GM08714 (cell line): ENCODE data around the gene C2CD2L.
"Not testable (repeated sequence)": the region's sequence is repeated elsewhere in the genome, so short reads cannot be mapped to it uniquely, and the experiment has no call there.

Source experiments
- H3K4me3 ChIP-seq: fragments of 200-500 bp; sonication (Bioruptor generic); 2 replicates; pipeline ENCODE4 v1.5.1; 2014; ENCODE audit warnings: mild to moderate bottlenecking, low read length, inconsistent platforms
- ZNF274 ChIP-seq: IDR thresholded peaks from 2 replicates; pipeline ENCODE4 v1.6.1; 2012; ENCODE audit warnings: mild to moderate bottlenecking, low read depth, low read length

The C2CD2L gene

DNA sequence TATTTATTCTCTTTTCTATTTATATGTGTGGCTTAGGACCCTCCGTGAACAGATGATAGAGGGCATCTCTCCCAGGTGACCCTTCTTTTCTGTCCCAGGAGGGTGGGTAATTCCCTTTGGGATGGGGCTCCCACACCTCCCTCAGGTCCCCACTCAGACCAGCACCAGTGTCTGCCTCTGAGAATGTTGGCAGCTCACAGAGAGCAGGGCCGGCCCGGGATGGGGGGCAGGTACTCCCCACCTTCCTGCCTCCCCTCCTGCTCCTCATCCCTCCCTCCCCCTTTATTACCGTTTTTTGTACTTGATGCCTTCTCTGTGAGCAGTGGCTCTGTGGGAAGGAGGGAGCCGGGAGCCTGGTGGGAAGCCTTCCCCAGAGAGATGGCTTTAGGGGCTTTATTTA, 9.5 kb downstream of the C2CD2L start:
- TF ChIP-seq ZNF274 = no peak
- no peak overlapping the region for H3K4me3 ChIP-seq

DNA sequence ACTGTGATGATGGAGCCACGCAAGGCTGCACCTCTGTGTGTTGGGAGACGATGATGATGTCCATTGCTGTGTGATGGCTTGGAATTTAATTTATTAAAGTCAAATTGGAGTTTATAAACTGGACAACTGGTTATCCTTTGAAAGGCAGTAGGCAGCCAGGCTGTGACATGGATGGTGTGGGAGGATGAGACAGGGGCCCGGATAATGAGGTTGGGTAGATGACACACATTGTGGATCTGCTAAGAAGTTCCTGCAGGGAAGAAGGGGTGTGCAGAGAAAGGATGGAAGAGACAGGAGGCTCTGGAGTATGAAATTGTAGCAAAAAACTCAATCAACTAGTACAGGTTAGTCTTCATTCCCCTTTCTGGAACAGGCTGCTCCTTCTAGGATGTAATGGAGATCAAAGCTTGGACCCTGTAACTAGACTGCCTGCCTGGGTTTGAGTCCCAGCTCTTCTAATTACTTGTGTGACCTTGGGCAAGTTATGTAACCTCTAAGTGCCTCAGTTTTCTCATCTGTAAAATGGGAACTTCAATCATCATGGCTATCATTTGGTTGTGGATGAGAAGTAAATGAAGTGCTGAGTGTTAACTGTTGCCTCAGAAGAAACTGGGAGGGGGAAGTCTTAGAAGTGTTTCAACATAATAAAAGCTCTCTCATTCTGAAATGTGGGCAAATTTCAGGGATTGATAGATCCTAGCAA, 10.0 kb downstream of the C2CD2L start:
- TF ChIP-seq ZNF274 = no peak
- H3K4me3 ChIP-seq = no peak overlapping the region

DNA sequence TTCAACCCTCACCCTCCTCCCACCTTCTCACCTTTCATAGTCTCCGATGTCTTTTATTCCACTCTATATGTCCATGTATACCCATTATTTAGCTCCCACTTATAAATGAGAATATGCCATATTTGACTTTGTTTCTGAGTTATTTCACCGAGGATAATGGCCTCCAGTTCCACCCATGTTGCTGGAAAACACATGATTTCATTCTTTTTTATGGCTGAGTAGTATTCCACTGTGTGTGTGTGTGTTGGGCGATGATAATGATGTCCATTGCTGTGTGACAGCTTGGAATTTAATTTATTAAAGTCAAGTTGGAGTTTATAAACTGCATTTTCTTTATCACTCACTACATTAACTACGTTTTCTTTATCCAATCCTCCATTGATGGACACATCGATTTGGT, 11.1 kb downstream of the C2CD2L start:
- TF ChIP-seq ZNF274 = no peak
- H3K4me3 ChIP-seq = no peak overlapping the region

DNA sequence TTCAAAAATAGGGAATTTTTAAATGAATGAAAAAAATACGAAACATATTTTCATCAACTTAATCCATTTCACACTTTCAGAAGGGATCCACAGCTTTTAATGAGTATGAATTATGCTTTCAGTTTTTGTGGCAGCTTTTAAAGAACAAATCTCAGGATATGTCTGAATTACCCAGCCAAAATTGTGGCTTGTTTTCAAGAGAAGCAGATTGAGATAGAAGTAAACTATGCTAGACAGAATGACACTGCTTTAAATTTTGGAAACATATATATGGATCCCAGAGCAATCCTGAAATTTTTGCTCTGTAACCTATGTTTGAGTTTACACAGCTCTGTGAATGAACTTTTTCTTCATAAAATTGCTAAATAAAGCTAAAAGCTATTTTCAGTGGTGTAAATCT, 11.8 kb downstream of the C2CD2L start:
- no peak for TF ChIP-seq ZNF274

DNA sequence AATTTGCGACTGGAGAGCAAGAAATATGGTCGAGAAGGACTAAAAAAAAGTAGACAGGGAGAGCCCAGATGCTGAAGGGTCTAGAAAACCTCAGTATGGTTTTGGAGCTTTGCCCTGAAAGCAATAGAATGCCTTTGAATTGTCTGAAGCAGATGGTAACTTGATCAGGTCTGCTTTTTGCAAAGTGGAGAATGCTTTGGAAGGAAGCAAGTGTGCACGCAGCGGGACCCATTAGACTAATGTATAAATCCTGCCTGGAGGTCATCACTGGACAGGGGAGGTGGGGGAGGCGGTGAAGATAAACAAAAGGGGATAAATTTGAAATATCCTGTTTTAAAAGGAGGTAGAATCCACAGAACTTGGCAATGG, 13.5 kb downstream of the C2CD2L start:
- no peak for TF ChIP-seq ZNF274
- H3K4me3 ChIP-seq = peak overlapping the region; percentile 56; the same call in 1 of the 2 replicates

More for the DNA sequence above, 11.8 kb downstream of the C2CD2L start:
- H3K4me3 ChIP-seq = no peak overlapping the region

DNA sequence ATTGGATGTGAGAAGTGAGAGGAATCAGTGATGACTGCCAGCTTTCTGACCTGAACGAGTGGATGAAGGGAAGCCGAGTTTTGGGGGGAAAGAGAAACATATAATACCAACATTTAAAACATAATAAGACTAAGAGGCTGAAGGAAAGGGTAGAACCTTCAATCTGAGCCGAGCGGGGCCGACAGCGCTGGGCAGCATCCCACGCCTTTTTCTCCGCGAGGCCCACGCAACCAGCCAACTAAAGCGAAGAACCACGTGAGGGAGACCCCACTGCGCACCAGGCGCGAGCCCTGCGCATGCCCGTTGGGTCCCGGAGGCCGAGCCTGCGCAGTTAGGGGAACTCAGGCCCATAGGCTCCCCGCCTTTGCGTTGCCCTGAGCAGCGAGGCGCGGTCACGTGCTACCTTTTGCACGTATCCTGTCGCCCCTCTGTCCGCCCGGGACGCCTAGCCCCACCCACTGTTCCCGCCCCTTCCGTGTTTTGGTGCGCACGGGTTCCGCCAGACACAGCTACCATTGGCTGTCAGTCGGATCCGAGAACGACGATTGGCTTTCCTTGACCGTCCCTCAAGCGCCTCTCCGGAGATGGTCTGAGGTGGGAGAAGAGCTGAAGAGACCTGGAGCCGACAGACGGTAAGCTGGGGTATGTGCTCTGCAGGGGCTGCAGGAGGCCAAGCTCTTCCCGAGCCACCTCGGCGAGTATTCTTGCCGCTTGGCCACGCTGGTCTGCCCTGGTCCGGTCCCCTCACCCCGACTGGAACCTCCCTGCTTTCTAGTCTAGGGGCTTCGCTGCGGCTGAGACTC, 14.1 kb downstream of the C2CD2L start, which contains the start of gene HINFP:
Gene HINFP, plus strand, starts transcription at position 573 of the 803 bp plus-strand sequence. CDS start 5,365 bp downstream, outside the sequence.
- peak within 1 kb of the TSS; percentile 90 for H3K4me3 ChIP-seq
- TF ChIP-seq ZNF274 = no peak

DNA sequence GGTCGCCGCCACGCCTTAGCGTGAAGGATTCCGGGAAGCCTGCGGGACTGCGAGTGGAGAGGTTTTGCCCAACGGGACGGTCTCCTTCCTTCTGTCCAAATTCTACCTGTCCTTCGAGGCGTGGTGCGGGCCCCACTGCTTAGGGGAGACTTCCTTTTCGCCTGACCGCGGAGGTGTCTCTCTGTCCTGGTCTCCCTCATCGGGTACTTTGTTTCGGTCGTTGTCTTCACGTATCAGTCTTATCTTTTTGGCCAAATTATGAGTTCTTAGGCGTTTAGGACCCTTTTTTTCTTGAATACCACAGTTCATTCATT, 14.6 kb downstream of the C2CD2L start:
- H3K4me3 ChIP-seq = peak overlapping the region; percentile 90
- no peak for TF ChIP-seq ZNF274

DNA sequence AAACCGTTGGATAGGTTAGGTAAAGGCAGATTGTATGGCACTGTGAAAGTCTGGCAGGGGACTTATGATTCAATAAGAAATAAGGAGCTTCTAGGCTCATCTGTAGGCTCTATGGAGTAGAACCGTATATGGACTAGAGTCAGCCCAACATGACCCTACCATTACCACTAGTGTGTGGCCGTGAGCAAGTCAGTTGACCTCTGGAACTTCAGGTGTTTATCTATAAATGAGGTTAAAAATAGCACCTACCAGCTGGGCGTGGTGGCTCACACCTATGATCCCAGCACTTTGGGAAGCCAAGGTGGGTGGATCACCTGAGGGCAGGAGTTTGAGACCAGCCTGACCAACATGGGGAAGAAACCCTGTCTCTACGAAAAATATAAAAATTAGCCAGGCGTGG, 18.7 kb downstream of the C2CD2L start:
- no peak for TF ChIP-seq ZNF274
- H3K4me3 ChIP-seq = no peak overlapping the region

DNA sequence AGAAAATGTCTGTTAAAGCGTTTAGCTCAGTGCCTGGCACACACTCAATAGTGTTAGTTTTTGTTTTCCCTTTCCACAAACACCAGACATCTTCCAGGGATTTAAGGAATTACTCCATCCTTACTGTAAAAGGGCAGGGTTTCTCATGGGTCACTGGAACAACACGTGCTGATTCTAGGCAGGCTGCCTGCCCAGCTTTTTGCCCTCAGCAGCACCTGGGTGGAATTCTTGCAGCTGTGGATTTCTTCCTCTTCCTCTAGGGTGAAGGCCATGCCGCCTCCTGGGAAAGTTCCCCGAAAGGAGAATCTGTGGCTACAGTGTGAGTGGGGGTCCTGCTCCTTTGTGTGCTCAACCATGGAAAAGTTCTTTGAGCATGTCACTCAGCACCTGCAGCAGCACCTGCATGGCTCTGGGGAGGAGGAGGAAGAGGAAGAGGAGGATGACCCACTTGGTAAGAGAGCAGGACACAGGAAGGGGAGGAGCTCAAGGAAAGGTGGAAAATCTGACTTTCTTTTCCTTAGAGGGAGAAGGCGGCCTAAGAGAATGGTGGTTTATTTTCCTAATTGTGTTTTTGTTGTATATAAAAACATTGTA, 19.6 kb downstream of the C2CD2L start:
- H3K4me3 ChIP-seq = no peak overlapping the region
- TF ChIP-seq ZNF274 = no peak

DNA sequence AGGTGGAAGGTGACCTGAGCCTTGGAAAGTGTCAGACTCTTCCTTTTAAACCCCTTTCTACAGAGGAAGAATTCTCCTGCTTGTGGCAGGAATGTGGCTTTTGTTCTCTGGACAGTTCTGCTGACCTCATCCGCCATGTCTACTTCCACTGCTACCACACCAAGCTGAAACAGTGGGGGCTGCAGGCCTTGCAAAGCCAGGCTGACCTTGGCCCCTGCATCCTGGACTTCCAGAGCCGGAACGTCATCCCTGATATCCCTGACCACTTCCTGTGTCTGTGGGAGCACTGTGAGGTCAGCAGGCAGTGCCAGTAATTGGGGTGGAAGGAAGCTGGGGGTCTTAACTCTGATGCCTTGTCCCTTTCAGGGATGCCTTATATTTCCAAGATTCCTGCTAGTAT, 23.5 kb downstream of the C2CD2L start:
- TF ChIP-seq ZNF274 = no peak
- H3K4me3 ChIP-seq = no peak overlapping the region

DNA sequence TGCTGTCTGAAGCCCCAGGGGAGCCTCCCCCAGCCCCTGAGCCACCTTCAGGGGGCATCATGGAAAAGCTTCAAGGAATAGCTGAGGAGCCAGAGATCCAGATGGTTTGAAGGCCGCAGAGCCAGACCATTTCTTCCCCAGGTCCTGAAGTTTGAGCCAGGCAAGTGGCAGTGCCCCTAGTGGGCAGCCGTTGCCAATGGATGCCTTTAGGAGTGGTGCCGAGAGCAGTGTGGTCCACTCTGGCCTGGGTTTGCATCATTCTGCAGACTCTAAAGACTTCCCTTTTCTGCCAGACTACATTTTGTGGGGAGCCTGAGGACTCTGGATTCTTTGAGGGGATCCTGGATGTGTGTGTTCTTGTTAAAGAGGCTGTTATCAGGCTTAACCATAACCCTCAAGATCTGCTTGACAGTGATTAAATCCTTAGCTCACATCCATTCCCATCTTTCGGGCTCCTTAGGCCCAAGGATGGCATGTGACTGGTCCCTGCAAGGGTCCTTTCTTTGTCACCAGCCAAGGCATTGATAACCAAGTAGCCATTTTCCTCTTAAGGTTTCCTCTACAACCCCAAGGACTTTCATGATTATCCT, 27.3 kb downstream of the C2CD2L start:
- no peak for TF ChIP-seq ZNF274
- no peak overlapping the region for H3K4me3 ChIP-seq

DNA sequence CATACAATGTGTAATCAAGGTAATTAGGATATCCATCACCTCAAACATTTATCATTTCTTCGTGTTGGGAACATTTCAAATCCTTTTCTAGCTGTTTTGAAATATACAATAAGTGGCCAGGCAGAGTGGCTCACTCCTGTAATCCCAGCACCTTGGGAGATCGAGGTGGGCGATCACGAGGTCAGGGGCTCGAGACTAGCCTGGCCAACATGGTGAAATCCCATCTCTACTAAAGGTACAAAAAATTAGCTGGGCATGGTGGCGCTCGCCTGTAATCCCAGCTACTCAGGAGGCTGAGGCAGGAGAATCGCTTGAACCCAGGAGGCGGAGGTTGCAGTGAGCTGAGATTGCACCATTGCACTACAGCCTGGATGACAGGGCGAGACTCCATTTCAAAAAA, 32.1 kb downstream of the C2CD2L start:
- not testable (repeated sequence) for H3K4me3 ChIP-seq

DNA sequence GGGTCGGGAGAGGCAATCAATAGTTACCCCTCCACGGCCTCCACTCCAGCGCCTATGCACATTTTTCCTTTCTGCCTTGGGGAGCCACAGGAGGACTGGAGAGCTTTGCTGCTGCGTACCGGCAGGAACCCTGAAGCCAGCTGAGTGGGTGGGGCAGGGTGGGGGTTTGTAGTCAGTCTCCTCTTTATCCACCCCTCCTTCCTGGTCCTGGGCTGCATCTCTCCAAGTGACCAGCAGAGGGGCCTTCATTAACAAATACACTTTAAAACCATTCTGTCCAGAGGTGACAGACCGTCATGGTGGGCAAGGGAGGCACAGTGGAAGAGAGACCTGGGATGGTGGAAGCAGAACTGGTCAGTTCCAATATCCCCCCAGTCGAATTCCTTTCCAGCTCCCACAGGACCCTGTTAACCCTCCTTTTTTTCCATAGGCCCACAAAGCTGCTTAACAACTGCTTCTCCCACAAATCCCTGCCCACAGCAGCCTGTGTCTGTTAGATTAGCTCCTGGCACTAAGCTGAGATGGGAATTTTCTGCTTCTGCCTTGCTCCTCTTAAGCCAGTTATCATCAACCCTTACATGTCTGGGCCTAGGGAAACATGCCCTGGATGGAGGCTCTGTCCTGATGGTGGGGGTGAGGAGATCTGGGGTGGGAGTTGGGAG, 37.8 kb downstream of the C2CD2L start:
- TF ChIP-seq ZNF274 = no peak

DNA sequence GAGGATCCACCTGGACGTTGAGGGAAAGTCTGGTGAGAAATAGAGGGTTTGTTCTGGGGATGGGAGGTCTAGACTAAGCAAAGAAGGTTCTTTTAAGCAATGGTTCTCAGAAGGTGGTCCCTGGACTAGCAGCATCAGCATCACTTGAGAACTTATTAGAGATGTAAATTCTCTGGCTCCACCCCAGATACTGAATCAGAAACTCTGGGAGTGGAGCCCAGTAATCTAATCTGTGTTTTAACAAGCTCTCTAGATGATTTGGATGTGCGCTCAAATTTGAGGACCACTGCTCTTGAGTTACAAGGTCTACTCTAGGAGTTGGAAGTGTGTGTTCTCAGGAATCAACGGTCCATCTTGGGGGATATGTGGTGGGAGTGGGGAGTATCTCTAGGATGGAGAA, 38.4 kb downstream of the C2CD2L start:
- no peak for TF ChIP-seq ZNF274
- no peak overlapping the region for H3K4me3 ChIP-seq

More for the DNA sequence above, 37.8 kb downstream of the C2CD2L start:
- no peak overlapping the region for H3K4me3 ChIP-seq
